HG03066 (cell line): ENCODE data around the gene STEAP4.
"Not testable (repeated sequence)": the region's sequence is repeated elsewhere in the genome, so short reads cannot be mapped to it uniquely, and the experiment has no call there.

ENCODE experiments used
- ATAC-seq: cut with Tn5 transposase; IDR thresholded peaks from one replicate; pipeline ENCODE4 v1.9.1; 2021; ENCODE audit warnings: low read depth; ENCODE audit not compliant: unreplicated experiment

STEAP4 gene

GRCh38 chr7:88274856-88275255 lies 31.8 kb downstream of the STEAP4 start:
- ATAC-seq = not testable (repeated sequence)

DNA sequence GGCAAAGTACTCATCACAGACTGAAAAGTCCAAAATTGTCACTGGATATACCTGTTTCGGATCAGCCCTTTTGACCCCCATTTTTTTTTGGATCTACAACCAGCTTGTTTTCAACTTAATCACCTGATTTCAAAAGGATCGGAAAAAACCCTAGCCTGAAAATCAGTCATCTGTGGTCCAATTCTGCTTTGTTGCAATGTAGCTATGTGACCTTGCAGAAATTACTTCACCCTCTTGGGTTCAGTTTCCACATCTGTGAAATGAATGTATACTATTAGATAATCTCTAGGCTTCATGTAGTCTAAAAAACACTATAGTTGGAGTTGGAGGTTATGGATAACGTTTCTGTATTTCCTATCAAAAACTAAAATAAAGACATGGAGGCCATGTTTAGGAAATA lies 37.1 kb downstream of the STEAP4 start:
- no peak for ATAC-seq

DNA sequence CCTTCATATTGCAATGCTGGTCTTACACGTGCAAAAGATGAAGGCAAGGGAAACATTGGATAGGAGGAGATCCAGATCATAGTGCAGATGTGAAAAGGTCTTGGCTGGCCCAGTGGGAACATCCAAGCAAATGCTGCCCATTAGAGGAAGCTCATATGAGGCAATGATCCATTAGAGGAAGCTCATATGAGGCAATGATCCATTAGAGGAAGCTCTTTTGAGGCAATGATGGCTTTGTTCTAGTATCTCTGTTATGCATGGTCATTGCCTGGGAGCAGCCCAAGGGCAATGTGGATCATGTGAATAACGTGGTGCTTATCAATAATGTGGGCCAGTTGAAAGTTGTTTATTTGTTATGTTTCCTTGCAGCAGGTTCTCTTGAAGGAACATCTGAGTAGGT lies 37.8 kb downstream of the STEAP4 start:
- ATAC-seq = no peak

DNA sequence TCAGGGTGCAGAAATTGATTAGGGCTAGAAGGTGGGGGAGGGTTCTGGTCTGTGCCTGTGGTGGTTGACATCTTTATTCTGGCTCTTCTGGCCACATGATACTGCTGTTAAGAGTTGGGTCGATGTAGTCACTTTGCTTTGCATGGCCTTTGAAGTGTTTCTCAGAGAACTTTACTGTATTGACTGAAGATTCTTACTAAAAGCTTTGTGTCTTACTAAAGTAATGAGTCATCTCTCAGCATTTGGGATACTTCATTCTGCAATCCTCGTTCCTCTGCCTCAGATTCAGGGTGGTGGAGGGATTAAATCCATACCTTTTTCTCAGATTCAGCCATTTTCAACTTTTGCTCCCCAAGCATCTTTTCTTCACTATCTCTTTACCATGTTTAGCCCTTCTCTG lies 38.6 kb downstream of the STEAP4 start:
- ATAC-seq = no peak

DNA sequence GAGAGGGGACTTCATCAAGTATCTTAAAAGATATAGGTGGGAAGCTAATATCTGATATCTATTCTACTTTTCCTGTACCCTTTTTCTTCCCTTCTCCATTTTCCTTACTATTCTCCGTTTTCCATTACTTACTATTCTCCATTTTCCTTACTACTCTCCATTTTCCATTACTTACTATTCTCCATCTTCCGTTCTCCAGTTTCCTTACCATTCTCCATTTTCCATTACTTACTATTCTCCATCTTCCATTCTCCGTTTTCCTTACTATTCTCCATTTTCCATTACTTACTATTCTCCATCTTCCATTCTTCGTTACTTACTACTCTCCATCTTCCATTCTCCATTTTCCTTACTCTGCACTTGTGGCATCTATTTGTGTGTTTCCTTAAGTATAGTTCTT lies 39.3 kb downstream of the STEAP4 start:
- ATAC-seq = no peak

DNA sequence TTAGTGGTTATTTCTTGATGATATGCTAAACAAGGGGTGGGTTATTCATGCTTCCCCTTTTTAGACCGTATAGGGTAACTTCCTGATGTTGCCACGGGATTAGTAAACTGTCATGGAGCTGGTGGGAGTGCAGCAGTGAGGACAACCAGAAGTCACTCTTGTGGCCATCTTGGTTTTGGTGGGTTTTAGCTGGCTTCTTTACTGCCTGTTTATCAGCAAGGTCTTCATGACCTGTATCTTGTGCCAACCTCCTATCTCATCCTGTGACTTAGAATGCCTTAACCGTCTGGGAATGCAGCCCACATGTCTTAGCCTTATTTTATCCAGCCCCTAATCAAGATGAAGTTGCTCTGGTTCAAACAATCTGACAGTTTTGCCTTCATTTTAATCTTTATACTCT lies 41.7 kb downstream of the STEAP4 start:
- not testable (repeated sequence) for ATAC-seq

DNA sequence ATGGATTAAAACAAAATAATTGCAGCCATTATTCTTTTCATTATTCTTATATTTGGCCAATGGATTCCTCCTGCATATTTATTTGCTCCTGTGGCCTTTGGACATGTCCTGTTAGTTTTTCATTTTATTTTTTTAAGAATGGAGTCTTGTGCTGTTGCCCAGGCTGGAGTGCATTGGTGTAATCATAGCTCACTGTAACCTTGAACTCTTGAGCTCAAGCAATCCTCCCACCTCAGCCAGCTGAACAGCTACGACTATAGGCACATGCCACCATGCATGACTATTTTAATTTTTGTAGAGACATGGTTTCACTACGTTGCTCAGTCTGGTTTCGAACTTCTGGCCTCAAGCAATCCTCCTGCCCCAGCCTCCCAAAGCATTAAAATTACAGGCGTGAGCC lies 44.1 kb downstream of the STEAP4 start:
- no peak for ATAC-seq

- ATAC-seq = no peak
Observed at GRCh38 chr7:88260719-88261118, 46.0 kb downstream of the STEAP4 start.

DNA sequence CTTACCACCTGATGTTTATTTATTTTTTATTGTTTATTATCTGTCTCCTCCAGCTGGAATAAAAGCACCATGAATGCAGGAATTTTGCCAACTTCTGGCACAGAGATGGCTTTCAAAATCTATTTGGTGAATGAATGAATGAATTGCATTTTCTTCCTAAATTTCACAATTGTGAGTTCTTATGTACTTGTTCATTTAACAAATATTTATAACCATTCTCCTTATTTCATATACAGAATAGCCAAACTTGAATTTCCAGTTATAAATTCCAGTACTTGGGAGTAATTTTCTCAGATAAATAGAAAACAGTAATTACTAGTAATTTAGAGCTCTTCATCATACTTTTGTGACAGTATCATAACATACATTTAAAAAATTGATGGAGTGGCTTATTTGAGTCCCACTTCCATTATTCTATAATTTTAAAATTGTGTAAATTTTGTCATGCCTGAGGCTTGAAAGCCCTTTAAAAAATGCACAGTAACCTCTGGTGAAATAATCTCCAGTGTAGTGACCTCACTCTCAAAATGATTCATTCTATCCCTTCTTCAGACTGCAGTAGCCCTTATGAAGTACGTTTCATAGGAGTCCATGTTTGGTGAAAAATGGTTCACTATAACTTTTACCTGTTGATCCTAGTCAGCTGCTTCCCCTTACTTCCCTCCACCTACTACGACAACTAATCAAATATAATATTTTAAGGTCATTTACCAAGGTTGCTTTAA lies 46.9 kb downstream of the STEAP4 start:
- ATAC-seq = no peak

DNA sequence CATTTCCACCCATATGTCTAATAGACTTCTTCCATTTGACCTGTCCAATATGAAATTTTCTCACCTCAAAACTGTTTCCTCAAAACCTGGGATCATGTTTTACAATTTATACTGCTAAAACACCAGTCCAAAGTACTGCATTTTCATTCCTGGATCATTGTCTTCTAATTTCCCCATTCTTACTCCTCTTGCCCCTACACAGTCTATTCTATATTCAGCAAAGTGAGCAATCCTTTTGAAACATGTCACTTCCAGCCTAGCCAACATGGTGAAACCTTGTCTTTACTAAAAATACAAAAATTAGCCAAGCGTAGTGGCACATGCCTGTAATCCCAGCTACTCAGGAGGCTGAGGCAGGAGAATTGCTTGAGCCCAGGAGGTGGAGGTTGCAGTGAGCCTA lies 48.4 kb downstream of the STEAP4 start:
- ATAC-seq = not testable (repeated sequence)

DNA sequence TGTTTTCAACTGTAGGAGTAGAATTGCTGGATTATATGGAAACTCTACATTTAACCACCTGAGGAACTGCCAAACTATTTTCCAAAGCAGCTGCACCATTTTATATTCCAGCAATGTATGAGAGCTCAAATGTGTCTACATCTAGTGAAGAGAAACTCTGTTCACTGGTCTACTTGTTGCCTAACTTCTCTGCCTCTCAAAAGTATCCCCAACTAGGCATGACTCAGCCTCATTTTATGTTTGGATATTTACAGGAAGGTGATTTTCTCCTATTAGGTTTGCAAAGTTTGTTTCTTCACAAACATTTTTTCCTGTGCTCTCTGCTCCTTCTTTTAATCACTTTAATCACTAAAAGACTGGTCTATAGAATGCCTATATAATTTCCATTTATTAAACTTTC lies 49.8 kb downstream of the STEAP4 start:
- ATAC-seq = no peak

DNA sequence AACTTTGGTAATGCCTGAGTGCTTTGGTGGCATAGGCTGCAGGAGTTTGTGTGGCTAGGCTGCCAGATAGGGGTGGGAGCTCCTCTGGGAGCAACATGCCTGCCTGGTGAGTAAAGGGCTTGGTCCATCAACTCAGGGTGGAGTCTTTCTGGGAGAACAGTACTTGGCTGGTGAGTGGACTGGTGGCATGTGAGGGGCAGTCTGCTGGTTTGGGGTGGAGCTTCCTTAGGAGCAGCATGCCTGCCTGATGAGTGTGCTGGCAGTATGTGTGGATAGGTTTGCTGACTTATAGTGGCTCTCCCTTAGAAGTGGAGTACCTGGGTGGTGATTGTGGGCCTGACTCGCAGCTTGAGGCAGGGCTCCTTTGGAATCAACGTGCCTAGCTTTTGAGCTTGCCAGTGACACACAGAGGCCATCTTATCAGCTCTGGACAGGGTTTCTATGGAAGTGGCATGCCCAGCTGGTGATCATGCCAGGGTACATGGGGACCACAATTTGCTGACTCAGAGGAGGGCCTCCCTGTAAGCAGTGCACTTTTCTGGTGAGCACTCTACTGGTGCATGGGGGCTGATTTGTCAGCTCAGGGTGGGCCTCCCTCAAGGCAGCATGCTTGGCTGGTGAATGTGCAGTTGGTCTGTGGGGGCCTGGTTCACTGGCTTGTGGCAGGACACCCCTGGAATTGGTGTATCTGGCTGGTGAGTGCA lies 51.8 kb downstream of the STEAP4 start:
- ATAC-seq = no peak

- ATAC-seq = no peak
Observed at GRCh38 chr7:88253640-88254039, 53.1 kb downstream of the STEAP4 start.

- ATAC-seq = no peak
Observed at GRCh38 chr7:88244258-88244657, 62.4 kb downstream of the STEAP4 start.

DNA sequence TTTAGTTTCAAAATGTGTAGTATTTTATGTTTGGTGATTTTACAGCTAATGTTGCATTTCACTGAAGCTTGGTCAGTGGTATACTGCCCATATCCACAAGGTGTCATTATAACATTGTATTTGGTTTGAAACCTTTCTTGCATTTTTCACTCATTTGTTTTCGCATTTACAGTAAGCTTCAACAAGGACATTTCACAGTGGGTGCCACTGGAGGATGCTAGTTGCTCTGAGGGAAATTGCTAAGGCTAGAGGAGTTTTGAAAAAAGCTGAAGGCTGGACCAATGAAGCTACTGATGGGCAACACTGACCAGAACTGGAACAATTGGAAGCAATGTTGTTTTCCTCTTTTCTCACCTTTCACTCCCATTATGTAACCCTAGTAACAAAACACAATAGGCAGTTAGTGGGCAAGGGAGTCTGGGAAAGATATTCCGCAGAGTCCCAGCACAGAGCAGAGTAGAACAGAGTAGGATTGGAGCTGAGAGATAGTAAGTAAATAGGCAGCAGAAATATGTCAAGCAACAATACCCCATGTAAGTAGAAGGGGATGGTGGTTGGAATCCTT lies 63.3 kb downstream of the STEAP4 start:
- ATAC-seq = peak; percentile 73

DNA sequence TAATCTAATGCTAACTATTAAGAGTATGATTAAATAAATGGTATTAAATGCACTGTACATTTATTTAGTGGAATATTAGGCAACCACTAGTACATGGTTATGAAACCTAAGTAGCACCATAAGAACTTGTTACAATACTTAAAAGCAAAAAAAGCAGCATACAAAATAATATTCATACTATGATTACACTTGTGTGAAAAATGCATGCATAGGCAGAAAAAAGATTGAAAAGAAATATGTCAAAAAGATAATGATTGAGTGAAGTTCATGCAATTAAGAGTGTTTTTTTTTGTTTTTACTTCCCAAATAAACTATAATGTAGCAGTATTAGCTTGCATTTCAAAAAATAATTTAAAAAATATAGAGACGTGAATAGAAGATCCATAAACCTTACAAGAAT lies 66.8 kb downstream of the STEAP4 start:
- ATAC-seq = no peak

DNA sequence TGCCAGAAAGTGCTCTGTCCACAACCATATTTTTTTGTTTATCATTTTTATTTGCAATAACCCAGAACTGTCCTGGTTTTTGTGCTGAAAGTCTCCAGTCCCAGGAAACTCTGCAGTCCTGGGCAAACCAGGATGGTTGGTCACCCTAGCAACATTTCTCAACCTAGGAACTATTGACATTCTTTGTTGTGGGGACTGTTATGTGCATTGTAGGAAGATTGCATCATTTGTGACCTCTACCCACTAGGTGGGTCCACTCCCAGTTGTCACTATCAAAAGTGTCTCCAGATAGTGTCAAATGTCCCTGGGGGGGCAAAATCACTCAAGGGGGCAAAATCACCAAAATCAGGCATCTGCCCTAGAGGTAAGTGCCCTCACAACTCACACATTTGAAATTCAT lies 72.9 kb downstream of the STEAP4 start:
- ATAC-seq = no peak

DNA sequence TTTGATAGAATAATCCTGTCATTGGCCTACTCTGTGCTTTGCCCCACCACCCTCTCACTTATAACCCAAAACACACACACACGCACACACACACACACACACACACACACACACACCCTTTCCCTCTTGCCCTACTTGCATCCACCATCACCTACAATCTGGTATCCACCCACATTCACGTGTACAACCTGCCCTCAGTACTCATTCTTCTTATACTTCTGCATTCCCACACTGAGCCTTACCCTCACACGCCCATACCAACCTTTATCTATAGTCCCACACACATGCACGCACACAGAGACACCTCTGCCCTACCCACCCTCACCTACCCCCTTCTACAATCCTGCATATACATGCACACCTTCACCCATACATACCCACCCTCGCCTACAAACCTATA lies 76.0 kb downstream of the STEAP4 start:
- ATAC-seq = no peak

DNA sequence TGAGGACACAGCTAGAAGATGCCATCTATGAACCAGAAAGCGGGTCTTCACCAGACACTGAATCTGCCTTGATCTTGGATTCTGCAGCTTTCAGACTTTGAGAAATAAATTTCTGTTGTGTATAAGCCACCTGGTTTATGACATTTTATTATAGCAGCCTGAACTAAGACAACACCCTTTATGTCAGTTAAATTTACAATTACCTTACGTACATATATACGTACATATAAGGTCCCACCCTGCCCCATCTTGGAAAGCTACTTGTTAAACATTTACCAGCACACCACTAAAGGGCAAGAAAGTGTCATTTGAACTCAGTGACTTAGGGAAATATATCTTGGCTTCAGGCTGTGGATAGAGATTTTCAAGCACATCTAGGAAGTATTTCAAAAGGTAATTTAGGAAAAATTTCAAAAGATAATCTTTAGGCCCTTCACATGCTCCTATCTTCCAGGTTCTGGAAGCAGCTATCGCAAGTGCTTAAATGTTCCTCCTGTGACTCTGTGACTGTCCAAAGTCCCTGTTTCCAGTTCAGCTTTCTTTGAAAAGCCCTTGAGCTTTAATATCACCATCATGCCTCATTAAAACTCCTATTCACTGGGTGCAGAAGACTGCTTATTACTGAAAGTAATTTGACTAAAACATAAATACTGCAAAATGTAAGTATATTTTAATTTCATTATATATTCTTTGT lies 77.2 kb downstream of the STEAP4 start:
- no peak for ATAC-seq

GRCh38 chr7:88226886-88227516 lies 79.7 kb downstream of the STEAP4 start:
- no peak for ATAC-seq

GRCh38 chr7:88226201-88226600 lies 80.5 kb downstream of the STEAP4 start:
- no peak for ATAC-seq
